HG03460 (cell line): Measurements from ENCODE around the gene CNEP1R1.

ENCODE experiments used
- ATAC-seq: cut with Tn5 transposase; IDR thresholded peaks from one replicate; pipeline ENCODE4 v1.9.1; 2021; ENCODE audit not compliant: unreplicated experiment

CNEP1R1 gene

GRCh38 chr16:50015631-50016030, 9.4 kb upstream of the CNEP1R1 start:
- ATAC-seq, result no peak

DNA sequence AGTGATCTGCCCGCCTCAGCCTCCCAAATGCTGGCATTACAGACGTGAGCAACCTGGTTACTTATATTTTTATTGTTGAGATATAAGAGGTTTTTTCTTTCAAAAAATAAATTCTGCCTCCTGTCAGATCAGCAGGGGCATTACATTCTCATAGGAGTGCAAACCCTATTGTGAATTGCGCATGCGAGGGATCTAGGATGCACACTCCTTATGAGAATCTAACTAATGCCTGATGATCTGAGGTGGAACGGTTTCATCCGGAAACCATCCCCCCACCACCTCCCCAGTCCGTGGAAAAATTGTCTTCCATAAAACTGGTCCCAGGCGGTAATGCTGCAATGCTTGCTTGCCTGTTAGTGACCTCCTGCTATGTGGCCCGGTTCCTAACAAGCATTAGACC, 7.5 kb upstream of the CNEP1R1 start:
- ATAC-seq, result no peak

DNA sequence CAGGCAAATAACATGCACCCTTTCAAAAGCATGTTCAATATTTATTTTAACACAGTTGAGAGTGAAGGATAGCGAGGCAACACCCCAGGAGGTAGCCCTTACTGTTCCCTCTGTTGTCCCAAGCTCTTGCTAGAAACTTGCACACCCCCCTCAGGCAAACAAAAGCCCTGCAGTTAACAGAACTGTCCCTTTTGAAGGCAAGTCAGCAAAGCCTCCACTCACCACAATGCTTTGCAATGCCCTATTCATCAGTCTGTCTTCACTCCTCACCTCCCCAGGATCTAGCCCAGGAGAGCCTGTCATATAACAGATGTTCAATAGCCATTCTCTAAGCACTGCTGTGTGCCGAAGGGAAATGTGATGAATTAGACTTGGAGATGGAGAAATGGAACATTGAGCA, 3.5 kb upstream of the CNEP1R1 start:
- ATAC-seq, result no peak

- ATAC-seq, result no peak
Measured at GRCh38 chr16:50023641-50024040, 1.4 kb upstream of the CNEP1R1 start.

DNA sequence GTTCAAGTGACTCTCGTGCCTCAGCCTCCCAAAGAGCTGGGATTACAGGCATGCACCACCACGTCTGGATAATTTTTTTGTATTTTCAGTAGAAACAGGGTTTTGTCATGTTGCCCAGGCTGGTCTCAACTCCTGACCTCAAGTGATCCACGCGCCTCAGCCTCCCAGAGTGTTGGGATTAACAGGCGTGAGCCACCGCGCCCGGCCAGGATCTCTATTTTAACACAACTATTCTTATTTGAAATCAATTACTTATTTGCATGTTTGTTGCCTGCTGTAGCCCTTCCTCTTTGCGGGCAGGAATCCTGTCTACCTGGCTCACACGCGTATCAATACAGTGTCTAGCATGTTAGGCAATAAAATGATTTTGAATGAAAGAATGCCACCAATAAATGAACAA, 818 bp upstream of the CNEP1R1 start:
- ATAC-seq, result no peak

DNA sequence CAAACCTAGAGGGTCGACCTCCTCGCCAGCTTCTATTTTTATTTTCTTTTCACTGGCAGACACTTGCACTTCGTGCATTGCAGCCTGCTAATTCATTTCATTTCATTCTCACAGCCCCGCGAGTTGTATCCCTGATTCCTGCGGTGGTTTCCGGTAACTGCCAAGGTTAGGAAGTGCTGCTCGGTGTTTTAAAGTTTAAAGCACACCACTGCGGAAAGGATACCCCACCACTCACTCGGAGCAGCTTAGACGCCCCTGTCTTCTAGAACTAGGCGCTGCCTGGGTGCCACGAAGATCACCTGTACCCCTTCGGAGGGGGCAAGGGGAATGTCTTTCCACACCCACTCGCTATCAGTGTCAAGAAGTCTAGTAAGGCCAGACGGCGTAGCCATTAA, 509 bp downstream of the CNEP1R1 start:
- ATAC-seq, result peak; percentile 3

GRCh38 chr16:50027829-50028228, 2.8 kb downstream of the CNEP1R1 start:
- ATAC-seq, result no peak

- ATAC-seq, result no peak
Measured at GRCh38 chr16:50035468-50035992, 10.5 kb downstream of the CNEP1R1 start.

- no peak for ATAC-seq
Measured at GRCh38 chr16:50036426-50036825, 11.4 kb downstream of the CNEP1R1 start.

DNA sequence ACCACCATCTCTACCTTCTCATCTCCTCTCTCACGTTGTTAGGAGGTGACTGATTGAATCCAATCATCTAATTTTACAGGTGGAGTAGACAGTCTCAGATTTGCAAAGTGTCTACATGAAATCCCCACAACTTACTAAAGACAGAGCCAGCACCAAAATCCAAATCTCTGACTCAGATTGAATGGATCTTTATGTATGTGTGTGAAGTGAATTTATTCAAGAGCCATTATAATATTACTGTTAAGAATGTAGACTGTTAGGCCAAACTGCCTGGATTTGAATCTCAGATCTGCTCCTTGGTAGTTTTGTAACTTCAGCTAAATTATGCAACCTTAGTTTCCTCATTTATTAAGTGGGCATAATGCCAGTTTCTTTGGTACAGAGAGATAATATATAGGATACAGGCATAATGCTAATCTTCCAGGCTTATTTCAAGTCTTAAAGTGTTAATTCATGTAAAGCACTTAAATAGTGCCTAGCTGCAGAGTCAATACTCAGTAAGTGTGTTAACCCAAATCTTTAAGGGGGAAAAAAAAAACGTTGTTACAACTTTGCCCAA, 12.7 kb downstream of the CNEP1R1 start:
- no peak for ATAC-seq

GRCh38 chr16:50038286-50038685, 13.3 kb downstream of the CNEP1R1 start:
- ATAC-seq, result no peak

- ATAC-seq, result no peak
Measured at GRCh38 chr16:50038756-50039529, 13.9 kb downstream of the CNEP1R1 start.

GRCh38 chr16:50040018-50040417, 15.0 kb downstream of the CNEP1R1 start:
- no peak for ATAC-seq

DNA sequence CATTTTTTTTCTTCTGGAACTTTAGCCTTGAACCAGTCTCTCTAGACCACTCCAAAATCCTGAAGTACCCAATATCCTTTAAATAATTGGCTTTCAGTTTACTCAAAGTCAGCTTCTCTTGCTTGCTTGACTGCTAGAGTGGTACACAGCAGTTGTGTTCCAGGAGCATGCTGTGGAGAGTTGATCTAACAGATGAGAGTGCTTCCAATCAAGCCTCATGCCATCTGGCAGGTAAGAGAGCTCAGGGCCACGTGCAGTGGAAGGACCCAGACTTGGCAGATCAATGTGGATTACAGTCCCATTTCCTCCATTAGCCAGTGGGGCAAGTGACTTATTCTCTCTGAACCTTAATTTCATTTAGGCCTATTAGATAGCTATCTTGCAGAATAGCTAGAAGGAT, 15.7 kb downstream of the CNEP1R1 start:
- ATAC-seq, result no peak

- ATAC-seq, result no peak
Measured at GRCh38 chr16:50043358-50043757, 18.3 kb downstream of the CNEP1R1 start.

- no peak for ATAC-seq
Measured at GRCh38 chr16:50045412-50045811, 20.4 kb downstream of the CNEP1R1 start.

DNA sequence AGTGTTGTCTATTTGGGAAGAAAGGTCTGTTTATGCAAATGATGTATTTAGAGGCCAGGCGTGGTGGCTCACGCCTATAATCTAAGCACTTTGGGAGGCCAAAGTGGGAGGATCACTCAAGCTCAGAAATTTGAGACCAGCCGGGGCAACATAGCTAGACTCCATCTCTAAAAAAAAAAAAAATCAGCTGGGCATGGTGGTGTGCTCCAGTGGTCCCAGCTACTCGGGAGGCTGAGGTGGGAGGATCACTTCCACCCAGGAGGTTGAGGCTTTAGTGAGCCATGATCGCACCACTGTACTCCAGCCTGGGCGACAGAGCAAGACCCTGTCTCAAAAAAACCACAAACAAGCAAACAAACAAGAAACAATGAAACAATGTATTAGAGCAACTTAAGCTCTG, 21.8 kb downstream of the CNEP1R1 start:
- ATAC-seq, result no peak

DNA sequence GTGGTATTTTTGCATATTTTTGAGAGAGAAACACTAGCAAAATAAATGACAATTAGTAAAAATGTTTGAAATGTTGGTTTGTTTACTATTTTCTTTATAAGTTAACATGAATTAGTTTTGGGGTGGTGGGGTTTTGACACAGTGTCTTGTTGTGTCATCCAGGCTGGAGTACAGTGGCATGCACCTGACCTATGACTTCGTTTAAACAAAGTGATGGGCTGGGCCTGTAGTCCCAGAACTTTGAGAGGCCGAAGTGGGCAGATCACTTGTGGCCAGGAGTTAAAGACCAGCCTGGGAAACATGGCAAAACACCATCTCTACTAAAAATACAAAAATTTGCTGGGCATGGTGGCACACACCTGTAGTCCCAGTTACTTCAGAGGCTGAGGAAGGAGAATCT, 22.8 kb downstream of the CNEP1R1 start:
- ATAC-seq, result no peak

DNA sequence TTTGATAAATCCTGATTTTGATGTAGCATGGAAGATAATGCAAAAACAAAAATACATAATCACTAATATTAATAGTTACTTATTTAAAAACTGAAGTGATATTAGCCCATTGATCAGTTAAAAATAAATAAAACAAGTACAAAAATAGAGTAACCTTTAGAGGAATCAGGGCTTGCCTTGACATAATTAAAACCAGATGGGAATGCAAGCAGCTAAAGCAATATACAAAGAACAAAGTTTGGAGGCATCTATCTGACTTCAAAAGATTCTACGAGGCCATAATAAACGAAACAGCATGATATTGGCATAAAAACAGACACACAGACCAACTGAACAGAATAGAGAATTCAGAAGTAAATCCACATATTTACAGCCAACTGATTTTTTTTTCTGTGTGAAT, 25.8 kb downstream of the CNEP1R1 start:
- no peak for ATAC-seq

GRCh38 chr16:50056226-50056625, 31.2 kb downstream of the CNEP1R1 start:
- no peak for ATAC-seq

GRCh38 chr16:50058091-50058771, 33.2 kb downstream of the CNEP1R1 start:
- no peak for ATAC-seq

DNA sequence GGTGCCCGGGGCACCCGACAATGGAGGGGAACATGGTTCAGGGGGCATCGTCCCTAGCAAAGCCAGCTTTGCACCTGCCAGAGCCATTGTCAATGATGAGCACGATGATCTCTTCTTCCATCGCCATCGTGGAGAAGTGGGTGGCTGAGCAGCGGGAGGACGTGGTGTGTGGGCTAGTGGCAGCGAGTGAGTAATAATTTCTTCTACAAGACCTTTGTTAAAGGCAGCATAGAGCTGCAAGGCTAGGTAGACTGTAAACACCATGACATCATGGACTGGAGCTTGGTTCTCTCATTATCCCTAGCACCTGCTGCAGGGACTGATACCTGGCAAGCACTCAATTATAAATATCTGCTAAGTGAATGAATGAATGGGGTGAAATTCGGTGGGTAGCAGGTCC, 34.1 kb downstream of the CNEP1R1 start:
- no peak for ATAC-seq
